22Rv1 (cell line): ENCODE results near the gene NAT10.

ENCODE experiments used
- ZFX ChIP-seq: fragments of 450-650 bp; IDR thresholded peaks from 2 replicates; pipeline ENCODE4 v1.6.1; 2017; ENCODE audit warnings: antibody characterized with exemption, borderline replicate concordance
- TF ChIP-seq, protein P1 (sequence below): fragments of 450-650 bp; IDR thresholded peaks from 2 replicates; pipeline ENCODE4 v1.5.1; 2017; ENCODE audit warnings: mild to moderate bottlenecking

DNA sequence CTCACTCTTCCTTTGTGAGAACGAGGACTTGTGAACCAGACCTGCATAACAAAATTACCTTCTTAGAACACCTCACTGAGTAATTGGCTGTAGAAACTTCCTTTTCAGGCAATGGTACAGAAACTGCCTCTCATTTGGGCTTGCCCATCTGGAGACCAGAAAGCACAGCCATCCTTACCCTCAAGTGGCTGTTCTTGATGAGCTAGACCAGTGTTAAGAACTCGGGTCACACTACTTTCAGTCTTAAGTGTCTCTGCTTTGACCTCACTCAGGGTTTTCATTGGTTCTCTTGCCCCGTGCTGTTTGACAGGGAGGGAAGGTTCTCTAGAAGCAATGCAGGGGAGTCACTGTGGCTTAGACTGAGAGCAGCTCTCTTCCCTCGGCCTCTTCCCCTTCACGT is 29.3 kb downstream of the NAT10 start:
- TF ChIP-seq, protein P1, sequence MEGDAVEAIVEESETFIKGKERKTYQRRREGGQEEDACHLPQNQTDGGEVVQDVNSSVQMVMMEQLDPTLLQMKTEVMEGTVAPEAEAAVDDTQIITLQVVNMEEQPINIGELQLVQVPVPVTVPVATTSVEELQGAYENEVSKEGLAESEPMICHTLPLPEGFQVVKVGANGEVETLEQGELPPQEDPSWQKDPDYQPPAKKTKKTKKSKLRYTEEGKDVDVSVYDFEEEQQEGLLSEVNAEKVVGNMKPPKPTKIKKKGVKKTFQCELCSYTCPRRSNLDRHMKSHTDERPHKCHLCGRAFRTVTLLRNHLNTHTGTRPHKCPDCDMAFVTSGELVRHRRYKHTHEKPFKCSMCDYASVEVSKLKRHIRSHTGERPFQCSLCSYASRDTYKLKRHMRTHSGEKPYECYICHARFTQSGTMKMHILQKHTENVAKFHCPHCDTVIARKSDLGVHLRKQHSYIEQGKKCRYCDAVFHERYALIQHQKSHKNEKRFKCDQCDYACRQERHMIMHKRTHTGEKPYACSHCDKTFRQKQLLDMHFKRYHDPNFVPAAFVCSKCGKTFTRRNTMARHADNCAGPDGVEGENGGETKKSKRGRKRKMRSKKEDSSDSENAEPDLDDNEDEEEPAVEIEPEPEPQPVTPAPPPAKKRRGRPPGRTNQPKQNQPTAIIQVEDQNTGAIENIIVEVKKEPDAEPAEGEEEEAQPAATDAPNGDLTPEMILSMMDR: no peak
- no peak for TF ChIP-seq ZFX
